Measurements from ENCODE around the gene PLK1.

The PLK1 gene

GRCh38 chr16:23673971-23674614 lies 4.6 kb upstream of the PLK1 start:
- no peak overlapping the region for H4K8ac ChIP-seq (ENCODE audit: low read length)
- 90% methylated on average over 8 of the region's 8 CpGs for WGBS
- no peak overlapping the region for H3K14ac ChIP-seq (ENCODE audit: low read length in 2 of 2)
- peaks cover 38% of the 10 kb centered on the region for H3K79me1 ChIP-seq (replicated peaks; ENCODE audit: low read length, poor library complexity, severe bottlenecking)
- no peaks in the 10 kb centered on the region for H3K27me3 ChIP-seq (ENCODE audit: control insufficient read depth in 1 of 2, insufficient read depth in 1 of 2, low read length in 2 of 2)
- no peak overlapping the region for H2BK12ac ChIP-seq (ENCODE audit: low read length in 2 of 2)
- H3K36me3 ChIP-seq (ENCODE audit: control insufficient read depth in 1 of 2, insufficient read depth in 2 of 2, low read depth in 1 of 2, low read length in 2 of 2) = peaks cover 27 to 45% of the 10 kb centered on the region in 2 experiments
- H2BK120ac ChIP-seq (ENCODE audit: low read depth, low read length) = no peak overlapping the region
- no peaks in the 10 kb centered on the region for H3K9me3 ChIP-seq (ENCODE audit: control insufficient read depth, low read length)
- H3K4me1 ChIP-seq (ENCODE audit: control insufficient read depth, insufficient read depth, low read depth, low read length) = peaks cover 20% of the 10 kb centered on the region
- no peak overlapping the region for H3K4me3 ChIP-seq (ENCODE audit: insufficient read depth in 1 of 2, low read depth in 1 of 2, low read length in 2 of 2)
- H3K18ac ChIP-seq (ENCODE audit: low read depth in 1 of 2, low read length in 2 of 2) = no peak overlapping the region
- no peak overlapping the region for H2BK5ac ChIP-seq (ENCODE audit: low read depth, low read length, poor library complexity, severe bottlenecking)
- no peak overlapping the region for H3K4ac ChIP-seq (ENCODE audit: low read depth in 1 of 2, low read length in 2 of 2)
- H3K9ac ChIP-seq (ENCODE audit: low read length) = no peak overlapping the region
- H2AK5ac ChIP-seq (ENCODE audit: low read length, severe bottlenecking) = no peak overlapping the region
- no peak overlapping the region for H3K27ac ChIP-seq (ENCODE audit: low read length, poor library complexity, severe bottlenecking)
- no peak overlapping the region for H4K91ac ChIP-seq (ENCODE audit: low read length)
- H3K4me2 ChIP-seq (ENCODE audit: low read length, poor library complexity, severe bottlenecking) = no peak overlapping the region
- no peak overlapping the region for H2AFZ ChIP-seq (ENCODE audit: low read depth, low read length)
- DNase-seq = no peak
- no peak overlapping the region for H2BK15ac ChIP-seq (ENCODE audit: low read depth, poor library complexity, severe bottlenecking)
- no peak overlapping the region for H3K23ac ChIP-seq (ENCODE audit: low read length in 2 of 2)

DNA sequence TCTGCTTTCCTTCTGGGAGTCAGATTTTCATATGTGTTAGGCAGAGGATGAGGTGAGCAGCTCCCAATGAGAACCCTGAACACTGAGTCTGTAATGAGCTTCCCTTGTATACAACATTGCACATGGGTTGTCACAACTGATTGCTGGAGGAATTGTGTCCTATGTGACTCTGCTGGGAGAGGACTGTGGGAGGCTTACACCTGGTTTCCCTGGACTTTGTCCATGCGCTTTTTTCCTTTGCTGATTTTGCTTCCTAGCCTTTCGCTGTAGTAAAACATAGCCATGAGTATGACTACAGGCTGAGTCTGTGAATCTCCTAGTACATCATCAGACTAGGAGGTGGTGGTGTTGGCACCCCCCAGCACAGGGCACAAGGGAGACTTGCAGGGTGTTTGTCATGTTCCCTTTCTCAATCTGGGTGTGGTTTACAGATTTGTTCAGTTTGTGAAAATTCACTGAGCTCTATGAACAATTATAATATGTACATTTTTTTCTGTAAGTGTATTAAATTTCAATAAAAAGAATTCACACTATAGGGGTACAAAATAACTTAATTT lies 1.7 kb upstream of the PLK1 start:
- H3K27ac ChIP-seq (ENCODE audit: low read length, poor library complexity, severe bottlenecking) = no peak overlapping the region
- H2AFZ ChIP-seq (ENCODE audit: low read depth, low read length) = no peak overlapping the region
- peaks cover 21% of the 10 kb centered on the region for H3K4me1 ChIP-seq (ENCODE audit: control insufficient read depth, insufficient read depth, low read depth, low read length)
- peaks cover 31 to 51% of the 10 kb centered on the region in 2 experiments for H3K36me3 ChIP-seq (ENCODE audit: control insufficient read depth in 1 of 2, insufficient read depth in 2 of 2, low read depth in 1 of 2, low read length in 2 of 2)
- H3K14ac ChIP-seq (ENCODE audit: low read length in 2 of 2) = no peak overlapping the region
- WGBS = 97% methylated on average over 2 of the region's 2 CpGs
- H3K4me3 ChIP-seq (ENCODE audit: insufficient read depth in 1 of 2, low read depth in 1 of 2, low read length in 2 of 2) = peak overlapping the region in 1 of 2 experiments; percentile 30
- no peak overlapping the region for H3K4ac ChIP-seq (ENCODE audit: low read depth in 1 of 2, low read length in 2 of 2)
- H3K27me3 ChIP-seq (ENCODE audit: control insufficient read depth in 1 of 2, insufficient read depth in 1 of 2, low read length in 2 of 2) = no peaks in the 10 kb centered on the region
- H4K91ac ChIP-seq (ENCODE audit: low read length) = no peak overlapping the region
- H2AK5ac ChIP-seq (ENCODE audit: low read length, severe bottlenecking) = no peak overlapping the region
- H3K9ac ChIP-seq (ENCODE audit: low read length) = peak overlapping the region; percentile 51
- no peak overlapping the region for H2BK120ac ChIP-seq (ENCODE audit: low read depth, low read length)
- no peak overlapping the region for H3K18ac ChIP-seq (ENCODE audit: low read depth in 1 of 2, low read length in 2 of 2)
- H2BK5ac ChIP-seq (ENCODE audit: low read depth, low read length, poor library complexity, severe bottlenecking) = no peak overlapping the region
- no peak overlapping the region for H2BK12ac ChIP-seq (ENCODE audit: low read length in 2 of 2)
- no peak overlapping the region for H2BK15ac ChIP-seq (ENCODE audit: low read depth, poor library complexity, severe bottlenecking)
- H3K4me2 ChIP-seq (ENCODE audit: low read length, poor library complexity, severe bottlenecking) = no peak overlapping the region
- no peak overlapping the region for H3K23ac ChIP-seq (ENCODE audit: low read length in 2 of 2)
- no peaks in the 10 kb centered on the region for H3K9me3 ChIP-seq (ENCODE audit: control insufficient read depth, low read length)
- no peak for DNase-seq
- no peak overlapping the region for H4K8ac ChIP-seq (ENCODE audit: low read length)
- peaks cover 36% of the 10 kb centered on the region for H3K79me1 ChIP-seq (replicated peaks; ENCODE audit: low read length, poor library complexity, severe bottlenecking)

DNA sequence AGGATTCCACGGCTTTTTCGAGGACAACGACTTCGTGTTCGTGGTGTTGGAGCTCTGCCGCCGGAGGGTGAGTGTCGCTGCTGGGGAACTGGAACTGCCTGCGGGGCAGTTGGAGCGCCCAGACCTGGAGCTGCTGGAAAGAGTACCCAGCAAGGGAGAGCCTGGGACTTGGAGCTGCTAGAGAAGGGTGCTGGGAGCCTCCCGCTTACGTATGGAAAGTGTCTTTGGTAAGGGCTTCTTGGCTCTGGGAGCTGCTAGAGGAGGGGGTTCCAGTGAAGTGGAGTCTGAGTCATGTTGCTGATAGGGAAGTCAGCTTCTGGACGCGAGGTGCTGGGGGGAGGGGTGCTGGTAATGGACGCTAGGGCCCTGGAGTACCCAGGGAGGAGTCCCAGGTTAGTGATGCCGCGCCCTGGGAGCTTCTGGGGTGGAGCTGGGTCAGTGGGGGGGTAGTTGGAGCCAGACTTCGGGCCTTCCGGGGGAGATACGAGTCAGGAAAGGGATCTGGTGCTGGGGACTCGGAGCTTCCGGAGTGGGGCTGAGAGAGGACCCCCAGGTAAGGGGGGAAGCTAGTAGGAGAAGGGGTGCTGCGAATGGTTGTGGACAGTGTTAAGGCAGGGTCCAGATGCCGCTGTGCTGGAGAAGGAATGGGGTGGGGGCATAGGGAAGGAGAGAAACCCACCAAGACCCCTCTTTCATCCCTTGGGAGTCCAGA lies 741 bp downstream of the PLK1 start:
- no peak overlapping the region for H2BK120ac ChIP-seq (ENCODE audit: low read depth, low read length)
- no peak overlapping the region for H3K27ac ChIP-seq (ENCODE audit: low read length, poor library complexity, severe bottlenecking)
- peak overlapping the region in 1 of 2 experiments; percentile 54 for H3K18ac ChIP-seq (ENCODE audit: low read depth in 1 of 2, low read length in 2 of 2)
- H3K27me3 ChIP-seq (ENCODE audit: control insufficient read depth in 1 of 2, insufficient read depth in 1 of 2, low read length in 2 of 2) = no peaks in the 10 kb centered on the region
- peak overlapping the region in 1 of 2 experiments; percentile 70 for H3K23ac ChIP-seq (ENCODE audit: low read length in 2 of 2)
- H4K91ac ChIP-seq (ENCODE audit: low read length) = no peak overlapping the region
- H3K79me1 ChIP-seq (replicated peaks; ENCODE audit: low read length, poor library complexity, severe bottlenecking) = peaks cover 35% of the 10 kb centered on the region
- peaks cover 27% of the 10 kb centered on the region for H3K4me1 ChIP-seq (ENCODE audit: control insufficient read depth, insufficient read depth, low read depth, low read length)
- WGBS = under 1% methylated on average over 21 of the region's 24 CpGs
- H3K9ac ChIP-seq (ENCODE audit: low read length) = peak overlapping the region; percentile 91
- no peak overlapping the region for H2BK15ac ChIP-seq (ENCODE audit: low read depth, poor library complexity, severe bottlenecking)
- H3K36me3 ChIP-seq (ENCODE audit: control insufficient read depth in 1 of 2, insufficient read depth in 2 of 2, low read depth in 1 of 2, low read length in 2 of 2) = peaks cover 38 to 51% of the 10 kb centered on the region in 2 experiments
- peak overlapping the region; percentile 35 to 42 for H3K4ac ChIP-seq (ENCODE audit: low read depth in 1 of 2, low read length in 2 of 2)
- peak overlapping the region in 1 of 2 experiments; percentile 87 for H3K14ac ChIP-seq (ENCODE audit: low read length in 2 of 2)
- peak overlapping the region; percentile 99 for H3K4me2 ChIP-seq (ENCODE audit: low read length, poor library complexity, severe bottlenecking)
- no peak overlapping the region for H4K8ac ChIP-seq (ENCODE audit: low read length)
- H2AK5ac ChIP-seq (ENCODE audit: low read length, severe bottlenecking) = no peak overlapping the region
- no peak overlapping the region for H2BK12ac ChIP-seq (ENCODE audit: low read length in 2 of 2)
- no peaks in the 10 kb centered on the region for H3K9me3 ChIP-seq (ENCODE audit: control insufficient read depth, low read length)
- H2AFZ ChIP-seq (ENCODE audit: low read depth, low read length) = no peak overlapping the region
- peak overlapping the region; percentile 66 to 79 for H3K4me3 ChIP-seq (ENCODE audit: insufficient read depth in 1 of 2, low read depth in 1 of 2, low read length in 2 of 2)
- DNase-seq = peak; percentile 74
- H2BK5ac ChIP-seq (ENCODE audit: low read depth, low read length, poor library complexity, severe bottlenecking) = no peak overlapping the region

- no peak overlapping the region for H2BK12ac ChIP-seq (ENCODE audit: low read length in 2 of 2)
- peak overlapping the region in 1 of 2 experiments; percentile 87 for H3K14ac ChIP-seq (ENCODE audit: low read length in 2 of 2)
- no peak overlapping the region for H2AFZ ChIP-seq (ENCODE audit: low read depth, low read length)
- H3K9ac ChIP-seq (ENCODE audit: low read length) = peak overlapping the region; percentile 91
- H3K23ac ChIP-seq (ENCODE audit: low read length in 2 of 2) = peak overlapping the region in 1 of 2 experiments; percentile 70
- no peak overlapping the region for H2BK5ac ChIP-seq (ENCODE audit: low read depth, low read length, poor library complexity, severe bottlenecking)
- H3K36me3 ChIP-seq (ENCODE audit: control insufficient read depth in 1 of 2, insufficient read depth in 2 of 2, low read depth in 1 of 2, low read length in 2 of 2) = peaks cover 38 to 46% of the 10 kb centered on the region in 2 experiments
- no peak overlapping the region for H4K8ac ChIP-seq (ENCODE audit: low read length)
- DNase-seq = no peak
- no peak overlapping the region for H2BK15ac ChIP-seq (ENCODE audit: low read depth, poor library complexity, severe bottlenecking)
- H3K27me3 ChIP-seq (ENCODE audit: control insufficient read depth in 1 of 2, insufficient read depth in 1 of 2, low read length in 2 of 2) = no peaks in the 10 kb centered on the region
- no peaks in the 10 kb centered on the region for H3K9me3 ChIP-seq (ENCODE audit: control insufficient read depth, low read length)
- peaks cover 27% of the 10 kb centered on the region for H3K4me1 ChIP-seq (ENCODE audit: control insufficient read depth, insufficient read depth, low read depth, low read length)
- peak overlapping the region; percentile 66 to 79 for H3K4me3 ChIP-seq (ENCODE audit: insufficient read depth in 1 of 2, low read depth in 1 of 2, low read length in 2 of 2)
- no peak overlapping the region for H4K91ac ChIP-seq (ENCODE audit: low read length)
- no peak overlapping the region for H2BK120ac ChIP-seq (ENCODE audit: low read depth, low read length)
- H3K79me1 ChIP-seq (replicated peaks; ENCODE audit: low read length, poor library complexity, severe bottlenecking) = peaks cover 33% of the 10 kb centered on the region
- no peak overlapping the region for H2AK5ac ChIP-seq (ENCODE audit: low read length, severe bottlenecking)
- H3K27ac ChIP-seq (ENCODE audit: low read length, poor library complexity, severe bottlenecking) = no peak overlapping the region
- WGBS = 25% methylated on average over 6 of the region's 6 CpGs
- H3K18ac ChIP-seq (ENCODE audit: low read depth in 1 of 2, low read length in 2 of 2) = no peak overlapping the region
- H3K4ac ChIP-seq (ENCODE audit: low read depth in 1 of 2, low read length in 2 of 2) = no peak overlapping the region
- H3K4me2 ChIP-seq (ENCODE audit: low read length, poor library complexity, severe bottlenecking) = peak overlapping the region; percentile 99
Observed at GRCh38 chr16:23679986-23680336, 1.3 kb downstream of the PLK1 start.
